OCI-LY3 (cell line): ENCODE data around the gene CPTP.

Experiments
- EZH2phosphoT487 ChIP-seq: fragments of 200-600 bp; shearing (Covaris generic); IDR thresholded peaks from 2 replicates; pipeline ENCODE4 v1.6.1; 2018; ENCODE audit warnings: antibody characterized with exemption, mixed run types, low read depth
- TF ChIP-seq, protein P1 (sequence below): fragments of 200-600, 300-600 bp; sonication (generic); IDR thresholded peaks from 2 replicates; pipeline ENCODE4 v1.5.1; 2014; ENCODE audit warnings: antibody characterized with exemption, low read length, low read depth

DNA sequence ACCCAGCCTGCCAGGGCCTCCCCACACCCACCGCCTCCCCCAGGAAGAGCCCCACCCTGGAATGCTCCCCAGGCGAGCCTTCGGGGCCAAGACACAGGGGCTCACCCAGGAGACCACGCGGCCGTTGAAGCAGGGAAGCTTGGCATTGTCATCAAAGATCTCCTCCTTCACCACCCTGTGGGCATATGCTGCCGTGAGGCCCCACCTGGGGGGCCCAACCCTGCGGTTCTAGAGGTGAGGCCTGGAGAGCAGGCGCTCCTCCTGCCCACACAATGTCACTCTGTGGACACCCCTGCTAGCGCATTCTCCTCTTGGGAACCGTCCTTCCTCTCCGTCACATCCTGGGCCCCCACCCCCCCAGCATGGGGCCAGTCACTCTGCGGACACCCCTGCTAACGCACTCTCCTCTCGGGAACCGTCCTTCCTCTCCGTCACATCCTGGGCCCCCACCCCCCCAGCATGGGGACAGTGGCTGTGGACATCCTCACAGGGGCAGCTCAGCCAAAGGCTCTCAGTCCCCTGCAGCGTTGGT lies 18.0 kb downstream of the CPTP start:
- TF ChIP-seq, protein P1, sequence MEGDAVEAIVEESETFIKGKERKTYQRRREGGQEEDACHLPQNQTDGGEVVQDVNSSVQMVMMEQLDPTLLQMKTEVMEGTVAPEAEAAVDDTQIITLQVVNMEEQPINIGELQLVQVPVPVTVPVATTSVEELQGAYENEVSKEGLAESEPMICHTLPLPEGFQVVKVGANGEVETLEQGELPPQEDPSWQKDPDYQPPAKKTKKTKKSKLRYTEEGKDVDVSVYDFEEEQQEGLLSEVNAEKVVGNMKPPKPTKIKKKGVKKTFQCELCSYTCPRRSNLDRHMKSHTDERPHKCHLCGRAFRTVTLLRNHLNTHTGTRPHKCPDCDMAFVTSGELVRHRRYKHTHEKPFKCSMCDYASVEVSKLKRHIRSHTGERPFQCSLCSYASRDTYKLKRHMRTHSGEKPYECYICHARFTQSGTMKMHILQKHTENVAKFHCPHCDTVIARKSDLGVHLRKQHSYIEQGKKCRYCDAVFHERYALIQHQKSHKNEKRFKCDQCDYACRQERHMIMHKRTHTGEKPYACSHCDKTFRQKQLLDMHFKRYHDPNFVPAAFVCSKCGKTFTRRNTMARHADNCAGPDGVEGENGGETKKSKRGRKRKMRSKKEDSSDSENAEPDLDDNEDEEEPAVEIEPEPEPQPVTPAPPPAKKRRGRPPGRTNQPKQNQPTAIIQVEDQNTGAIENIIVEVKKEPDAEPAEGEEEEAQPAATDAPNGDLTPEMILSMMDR: no peak
- TF ChIP-seq EZH2phosphoT487: no peak
